ENCODE measurements around the gene ALK. TPM values are rescaled to one million over a fixed set of nuclear protein-coding genes. Genes with fewer than 3 reads are reported as not detected.

Gene ALK
- total and polyA plus RNA-seq, 2 donors (not counting 1 experiment from before 2014, with no cell fraction given) = not detected

- Mint-ChIP-seq H3K27ac (no peak overlapping the region), H3K4me1 (no peaks in the 10 kb centered on the region), H3K9me3 (ENCODE audit: insufficient read depth) (no peaks in the 10 kb centered on the region), H3K27me3 (peaks cover 7% of the 10 kb centered on the region), H3K4me3 (no peak overlapping the region)
- CTCF ChIA-PET = no interaction called here
- H3K9ac ChIP-seq (ENCODE audit: low read length) = no peak overlapping the region
- no peaks in the 10 kb centered on the region for H4K20me1 ChIP-seq (ENCODE audit: control insufficient read depth, insufficient read depth, low read length, poor library complexity, severe bottlenecking)
- DNase-seq (no peak), ATAC-seq (ENCODE audit: low read depth) (no peak)
- H3K4me1 ChIP-seq (ENCODE audit: control insufficient read depth in 2 of 2, insufficient read depth in 2 of 2, low read length in 2 of 2) = no peaks in the 10 kb centered on the region
- intact Hi-C loops (cut with micrococcal nuclease) = no loop called here
- H3K36me3 ChIP-seq (replicated peaks in 1 of 2; ENCODE audit: control extremely low read depth in 1 of 2, control insufficient read depth in 1 of 2, extremely low read depth in 1 of 2, insufficient read depth in 2 of 2, low read length in 1 of 2) = no peaks in the 10 kb centered on the region
- no peaks in the 10 kb centered on the region for H3K27me3 ChIP-seq (replicated peaks in 1 of 4; ENCODE audit: control extremely low read depth in 1 of 4, control insufficient read depth in 3 of 4, insufficient read depth in 4 of 4, low read length in 3 of 4)
- H3K4me2 ChIP-seq (replicated peaks; ENCODE audit: low read depth, low read length, poor library complexity, severe bottlenecking) = no peak overlapping the region
- H3K4me3 ChIP-seq (ENCODE audit: control extremely low read depth in 1 of 5, extremely low read depth in 1 of 5, insufficient read depth in 1 of 5, low read depth in 2 of 5, low read length in 4 of 5) = no peak overlapping the region
- no peak overlapping the region for H2AFZ ChIP-seq (ENCODE audit: insufficient read depth, low read depth, low read length, poor library complexity, severe bottlenecking)
- H3K27ac ChIP-seq (ENCODE audit: low read length in 2 of 2) = no peak overlapping the region
- 97% methylated on average over 3 of the region's 3 CpGs for WGBS (ENCODE audit: insufficient coverage)
- POLR2A ChIA-PET = no interaction called here
- H3K9me3 ChIP-seq (ENCODE audit: control extremely low read depth in 1 of 3, control insufficient read depth in 2 of 3, insufficient read depth in 1 of 3, low read length in 2 of 3) = no peaks in the 10 kb centered on the region
- TF ChIP-seq EZH2 (IDR thresholded peaks at IDR 0.05; ENCODE audit: borderline replicate concordance, insufficient read depth, low read depth, low read length, poor library complexity, severe bottlenecking) = no peak
- no peaks in the 10 kb centered on the region for H3K79me2 ChIP-seq (ENCODE audit: control insufficient read depth, insufficient read depth, low read length)
Observed at GRCh38 chr2:29375843-29376242, 545.5 kb downstream of the ALK start.

DNA sequence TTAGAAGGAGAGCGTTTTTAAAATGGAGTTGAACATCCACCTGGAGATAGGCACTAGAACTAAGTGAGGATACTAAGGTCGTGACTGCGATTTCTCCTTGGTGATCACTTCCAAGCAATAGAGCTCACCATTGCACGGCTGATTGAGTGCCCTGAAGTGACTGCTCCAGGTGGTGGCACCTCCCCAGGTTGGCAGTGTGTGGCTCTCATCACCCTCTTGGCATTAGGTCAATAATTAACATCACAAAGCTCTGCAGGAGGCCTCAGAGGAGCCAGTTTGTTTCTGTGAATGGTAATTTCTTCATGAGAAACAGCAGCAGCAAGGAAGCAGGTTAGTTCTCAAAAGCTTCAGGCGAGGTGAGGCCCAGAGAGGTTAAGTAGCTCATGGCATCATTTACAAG lies 546.6 kb downstream of the ALK start:
- Histone ChIP-seq H3K4me1 (ENCODE audit: control insufficient read depth in 2 of 2, insufficient read depth in 2 of 2, low read length in 2 of 2) (no peaks in the 10 kb centered on the region), H3K27ac (ENCODE audit: low read length in 2 of 2) (no peak overlapping the region), H3K36me3 (replicated peaks in 1 of 2; ENCODE audit: control extremely low read depth in 1 of 2, control insufficient read depth in 1 of 2, extremely low read depth in 1 of 2, insufficient read depth in 2 of 2, low read length in 1 of 2) (no peaks in the 10 kb centered on the region), H3K9ac (ENCODE audit: low read length) (no peak overlapping the region), H3K9me3 (ENCODE audit: control extremely low read depth in 1 of 3, control insufficient read depth in 2 of 3, insufficient read depth in 1 of 3, low read length in 2 of 3) (no peaks in the 10 kb centered on the region), H3K4me3 (ENCODE audit: control extremely low read depth in 1 of 5, extremely low read depth in 1 of 5, insufficient read depth in 1 of 5, low read depth in 2 of 5, low read length in 4 of 5) (no peak overlapping the region), H3K79me2 (ENCODE audit: control insufficient read depth, insufficient read depth, low read length) (no peaks in the 10 kb centered on the region), H4K20me1 (ENCODE audit: control insufficient read depth, insufficient read depth, low read length, poor library complexity, severe bottlenecking) (no peaks in the 10 kb centered on the region), H3K4me2 (replicated peaks; ENCODE audit: low read depth, low read length, poor library complexity, severe bottlenecking) (no peak overlapping the region), H3K27me3 (replicated peaks in 1 of 4; ENCODE audit: control extremely low read depth in 1 of 4, control insufficient read depth in 3 of 4, insufficient read depth in 4 of 4, low read length in 3 of 4) (no peaks in the 10 kb centered on the region), H2AFZ (ENCODE audit: insufficient read depth, low read depth, low read length, poor library complexity, severe bottlenecking) (no peak overlapping the region)
- TF ChIP-seq EZH2 (IDR thresholded peaks at IDR 0.05; ENCODE audit: borderline replicate concordance, insufficient read depth, low read depth, low read length, poor library complexity, severe bottlenecking) = no peak
- TF ChIP-seq, protein P1, sequence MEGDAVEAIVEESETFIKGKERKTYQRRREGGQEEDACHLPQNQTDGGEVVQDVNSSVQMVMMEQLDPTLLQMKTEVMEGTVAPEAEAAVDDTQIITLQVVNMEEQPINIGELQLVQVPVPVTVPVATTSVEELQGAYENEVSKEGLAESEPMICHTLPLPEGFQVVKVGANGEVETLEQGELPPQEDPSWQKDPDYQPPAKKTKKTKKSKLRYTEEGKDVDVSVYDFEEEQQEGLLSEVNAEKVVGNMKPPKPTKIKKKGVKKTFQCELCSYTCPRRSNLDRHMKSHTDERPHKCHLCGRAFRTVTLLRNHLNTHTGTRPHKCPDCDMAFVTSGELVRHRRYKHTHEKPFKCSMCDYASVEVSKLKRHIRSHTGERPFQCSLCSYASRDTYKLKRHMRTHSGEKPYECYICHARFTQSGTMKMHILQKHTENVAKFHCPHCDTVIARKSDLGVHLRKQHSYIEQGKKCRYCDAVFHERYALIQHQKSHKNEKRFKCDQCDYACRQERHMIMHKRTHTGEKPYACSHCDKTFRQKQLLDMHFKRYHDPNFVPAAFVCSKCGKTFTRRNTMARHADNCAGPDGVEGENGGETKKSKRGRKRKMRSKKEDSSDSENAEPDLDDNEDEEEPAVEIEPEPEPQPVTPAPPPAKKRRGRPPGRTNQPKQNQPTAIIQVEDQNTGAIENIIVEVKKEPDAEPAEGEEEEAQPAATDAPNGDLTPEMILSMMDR (IDR thresholded peaks at IDR 0.05) = no peak
- H3K27me3 Mint-ChIP-seq = peaks cover 6% of the 10 kb centered on the region
- intact Hi-C loops (cut with micrococcal nuclease) = no loop called here
- H3K9me3 Mint-ChIP-seq (ENCODE audit: insufficient read depth) = no peaks in the 10 kb centered on the region
- no peak overlapping the region for H3K4me3 Mint-ChIP-seq
- no peak overlapping the region for H3K27ac Mint-ChIP-seq
- 94% methylated on average over 5 of the region's 5 CpGs for WGBS (ENCODE audit: insufficient coverage)
- POLR2A ChIA-PET = no interaction called here
- ATAC-seq (ENCODE audit: low read depth) (no peak), DNase-seq (no peak)
- CTCF ChIA-PET = no interaction called here
- no peaks in the 10 kb centered on the region for H3K4me1 Mint-ChIP-seq
